Suprapubic skin (tissue), 4 donors: ENCODE measurements around the gene AGTR1. TPM values are rescaled to one million over a fixed set of nuclear protein-coding genes. Genes with fewer than 3 reads are reported as not detected.

Experiments
- DNase-seq, 2 donors: peaks; one replicate each; pipeline ENCODE4 v3.0.0-alpha.2; 2019; ENCODE audit warnings: low spot score in 2 of 2
- H3K27ac ChIP-seq: fragments of 200-600 bp; sonication (generic); one replicate; pipeline ENCODE4 v1.5.1; 2019
- H3K27me3 ChIP-seq: fragments of 200-600 bp; sonication (generic); one replicate; pipeline ENCODE4 v1.5.1; 2019
- H3K36me3 ChIP-seq: fragments of 200-600 bp; sonication (generic); one replicate; pipeline ENCODE4 v1.5.1; 2019
- H3K4me1 ChIP-seq: fragments of 200-600 bp; sonication (generic); one replicate; pipeline ENCODE4 v1.5.1; 2019
- H3K4me3 ChIP-seq: fragments of 200-600 bp; sonication (generic); one replicate; pipeline ENCODE4 v1.5.1; 2019; ENCODE audit warnings: mild to moderate bottlenecking
- H3K9me3 ChIP-seq: fragments of 200-600 bp; sonication (generic); one replicate; pipeline ENCODE4 v1.5.1; 2019
- CTCF ChIP-seq, 2 donors: fragments of 200-600 bp in 1 of 2; fragments of 450-650 bp in 1 of 2; sonication (generic) in 1 of 2; IDR thresholded peaks; one replicate each; pipeline ENCODE4 v1.5.1; 2016 to 2019; ENCODE audit warnings: antibody characterized with exemption in 2 of 2, mild to moderate bottlenecking in 1 of 2, moderate library complexity in 1 of 2
- EP300 ChIP-seq: sonication (generic); formaldehyde crosslinking; IDR thresholded peaks from one replicate; pipeline ENCODE4 v1.6.1; 2017; ENCODE audit warnings: antibody characterized with exemption
- POLR2A ChIP-seq, 2 donors: fragments of 450-650 bp; IDR thresholded peaks; one replicate each; pipeline ENCODE4 v1.6.1; 2017; ENCODE audit warnings: antibody characterized with exemption in 2 of 2, mild to moderate bottlenecking in 2 of 2, moderate library complexity in 2 of 2
- POLR2AphosphoS5 ChIP-seq, 3 donors: sonication (generic); formaldehyde crosslinking; IDR thresholded peaks; one replicate each; pipeline ENCODE4 v1.6.1; 2017; ENCODE audit warnings: antibody characterized with exemption in 3 of 3
- WGBS: methylation state at CpG from one replicate; pipeline ENCODE4 v1.1.5; 2018; 5-methylcytosine and 5-hydroxymethylcytosine counted together
- total RNA-seq, 4 donors: library from RNA; depleted of rRNA; stranded (reverse); fragments of >200 nt; gene quantifications; one replicate each; pipeline ENCODE4 v1.1.0, GENCODE V29; 2016

AGTR1 gene
- total RNA-seq, 4 donors from 2014 or later = 6.3 to 17.4 (median 14.1) TPM

GRCh38 chr3:148698190-148698810, 597 bp downstream of the AGTR1 start:
- WGBS = 42% methylated on average over 17 of the region's 17 CpGs
- no peaks in the 10 kb centered on the region for H3K36me3 ChIP-seq
- no peak for DNase-seq
- TF ChIP-seq CTCF (IDR thresholded peaks at IDR 0.05) = no peak
- no peak for TF ChIP-seq POLR2AphosphoS5 (IDR thresholded peaks at IDR 0.05)
- no peak for TF ChIP-seq EP300
- no peak for TF ChIP-seq POLR2A (IDR thresholded peaks at IDR 0.05)
- no peaks in the 10 kb centered on the region for H3K9me3 ChIP-seq
- H3K4me1 ChIP-seq = peaks cover 7% of the 10 kb centered on the region
- H3K4me3 ChIP-seq = peak overlapping the region; percentile 50
- H3K27me3 ChIP-seq = peaks cover 12% of the 10 kb centered on the region
- H3K27ac ChIP-seq = peak overlapping the region; percentile 75

GRCh38 chr3:148705314-148705713, 7.6 kb downstream of the AGTR1 start:
- no peaks in the 10 kb centered on the region for H3K27me3 ChIP-seq

GRCh38 chr3:148707601-148708380, 10.1 kb downstream of the AGTR1 start:
- H3K36me3 ChIP-seq = no peaks in the 10 kb centered on the region
- no peaks in the 10 kb centered on the region for H3K27me3 ChIP-seq
- WGBS = 76% methylated on average over 5 of the region's 5 CpGs
- H3K27ac ChIP-seq = no peak overlapping the region
- TF ChIP-seq EP300 (no peak), CTCF (IDR thresholded peaks at IDR 0.05) (no peak), POLR2AphosphoS5 (IDR thresholded peaks at IDR 0.05) (no peak), POLR2A (IDR thresholded peaks at IDR 0.05) (no peak)
- no peak overlapping the region for H3K4me3 ChIP-seq
- DNase-seq = no peak
- no peaks in the 10 kb centered on the region for H3K9me3 ChIP-seq
- no peaks in the 10 kb centered on the region for H3K4me1 ChIP-seq

More at GRCh38 chr3:148705314-148705713, 7.6 kb downstream of the AGTR1 start:
- H3K36me3 ChIP-seq = no peaks in the 10 kb centered on the region
- no peak overlapping the region for H3K27ac ChIP-seq
- no peak overlapping the region for H3K4me3 ChIP-seq
- no peaks in the 10 kb centered on the region for H3K4me1 ChIP-seq
- H3K9me3 ChIP-seq = no peaks in the 10 kb centered on the region
- TF ChIP-seq EP300 = no peak
- TF ChIP-seq POLR2AphosphoS5 (IDR thresholded peaks at IDR 0.05) = no peak
- no peak for TF ChIP-seq CTCF (IDR thresholded peaks at IDR 0.05)
- TF ChIP-seq POLR2A (IDR thresholded peaks at IDR 0.05) = no peak
- no peak for DNase-seq

GRCh38 chr3:148708409-148708808, 10.7 kb downstream of the AGTR1 start:
- no peak for DNase-seq
- WGBS = 71% methylated on average over 5 of the region's 5 CpGs
- Histone ChIP-seq H3K4me3 (no peak overlapping the region), H3K9me3 (no peaks in the 10 kb centered on the region), H3K27ac (no peak overlapping the region), H3K4me1 (no peaks in the 10 kb centered on the region), H3K36me3 (no peaks in the 10 kb centered on the region), H3K27me3 (no peaks in the 10 kb centered on the region)
- no peak for TF ChIP-seq POLR2A (IDR thresholded peaks at IDR 0.05)
- no peak for TF ChIP-seq EP300
- no peak for TF ChIP-seq CTCF (IDR thresholded peaks at IDR 0.05)
- no peak for TF ChIP-seq POLR2AphosphoS5 (IDR thresholded peaks at IDR 0.05)

- TF ChIP-seq POLR2AphosphoS5 (IDR thresholded peaks at IDR 0.05) (no peak), CTCF (IDR thresholded peaks at IDR 0.05) (no peak), POLR2A (IDR thresholded peaks at IDR 0.05) (no peak), EP300 (no peak)
- no peak for DNase-seq
- no peaks in the 10 kb centered on the region for H3K9me3 ChIP-seq
- H3K27ac ChIP-seq = no peak overlapping the region
- no peaks in the 10 kb centered on the region for H3K27me3 ChIP-seq
- no peak overlapping the region for H3K4me3 ChIP-seq
- no peaks in the 10 kb centered on the region for H3K4me1 ChIP-seq
- no peaks in the 10 kb centered on the region for H3K36me3 ChIP-seq
- WGBS = 85% methylated on average over 2 of the region's 2 CpGs
Observed at GRCh38 chr3:148709560-148710253, 12.0 kb downstream of the AGTR1 start.
